DOHH2 (cell line): Measurements from ENCODE around the gene WDR18.

Source experiments
- H3F3A ChIP-seq: fragments of 200-600 bp; sonication (generic), shearing (Covaris generic); 2 replicates; pipeline ENCODE4 v1.6.0; 2016; ENCODE audit warnings: antibody characterized with exemption, mild to moderate bottlenecking; ENCODE audit not compliant: control insufficient read depth, insufficient read depth
- H3K27ac ChIP-seq: fragments of 200-600 bp; sonication (generic); 2 replicates; pipeline ENCODE4 v1.5.1; 2014; ENCODE audit warnings: low read depth, mild to moderate bottlenecking, low read length, moderate library complexity
- H3K27me3 ChIP-seq: fragments of 200-600 bp; sonication (generic); 2 replicates; pipeline ENCODE4 v1.6.1; 2014; ENCODE audit warnings: mild to moderate bottlenecking, low read length, mixed read lengths; ENCODE audit not compliant: control insufficient read depth
- H3K36me3 ChIP-seq: fragments of 200-600 bp; sonication (generic); 2 replicates; pipeline ENCODE4 v1.6.1; 2014; ENCODE audit warnings: mild to moderate bottlenecking, low read length, moderate library complexity, mixed read lengths; ENCODE audit not compliant: control insufficient read depth
- H3K4me1 ChIP-seq: fragments of 200-600 bp; sonication (generic); 2 replicates; pipeline ENCODE4 v1.6.1; 2014; ENCODE audit warnings: mild to moderate bottlenecking, low read length, mixed read lengths; ENCODE audit not compliant: control insufficient read depth
- H3K4me2 ChIP-seq: fragments of 200-600 bp; sonication (generic); 2 replicates; pipeline ENCODE4 v1.6.0; 2014; ENCODE audit warnings: mild to moderate bottlenecking, low read length, moderate library complexity
- H3K4me3 ChIP-seq: fragments of 200-600 bp; sonication (generic); 2 replicates; pipeline ENCODE4 v1.5.1; 2014; ENCODE audit warnings: mild to moderate bottlenecking, low read length, mixed read lengths
- H3K79me2 ChIP-seq: fragments of 200-600 bp; sonication (generic); 2 replicates; pipeline ENCODE4 v1.6.1; 2014; ENCODE audit warnings: mild to moderate bottlenecking, low read length, mixed read lengths; ENCODE audit not compliant: control insufficient read depth
- H3K9me2 ChIP-seq: fragments of 200-600 bp; sonication (generic); replicated peaks from 2 replicates; pipeline ENCODE4 v1.6.1; 2014; ENCODE audit warnings: mild to moderate bottlenecking, low read length, mixed read lengths; ENCODE audit not compliant: control insufficient read depth
- H3K9me3 ChIP-seq: fragments of 200-600 bp; sonication (generic); 2 replicates; pipeline ENCODE4 v1.6.1; 2014; ENCODE audit warnings: antibody characterized with exemption, low read length, mixed read lengths; ENCODE audit not compliant: control insufficient read depth, insufficient read depth
- H4K20me1 ChIP-seq: fragments of 200-600 bp; sonication (generic); 2 replicates; pipeline ENCODE4 v1.6.0; 2014; ENCODE audit warnings: low read depth, mild to moderate bottlenecking, antibody characterized with exemption, low read length, moderate library complexity; ENCODE audit not compliant: control insufficient read depth, insufficient read depth
- EZH2phosphoT487 ChIP-seq: fragments of 200-600 bp; sonication (generic); IDR thresholded peaks from 2 replicates; pipeline ENCODE4 v1.6.1; 2017; ENCODE audit warnings: borderline replicate concordance, mild to moderate bottlenecking, antibody characterized with exemption, low read length, moderate library complexity, mixed read lengths
- TF ChIP-seq, protein P1 (sequence below): fragments of 200-600 bp; sonication (generic); IDR thresholded peaks from one replicate; pipeline ENCODE4 v1.5.1; 2014; ENCODE audit warnings: antibody characterized with exemption, mild to moderate bottlenecking, low read depth, low read length; ENCODE audit not compliant: poor library complexity, severe bottlenecking

The WDR18 gene

DNA sequence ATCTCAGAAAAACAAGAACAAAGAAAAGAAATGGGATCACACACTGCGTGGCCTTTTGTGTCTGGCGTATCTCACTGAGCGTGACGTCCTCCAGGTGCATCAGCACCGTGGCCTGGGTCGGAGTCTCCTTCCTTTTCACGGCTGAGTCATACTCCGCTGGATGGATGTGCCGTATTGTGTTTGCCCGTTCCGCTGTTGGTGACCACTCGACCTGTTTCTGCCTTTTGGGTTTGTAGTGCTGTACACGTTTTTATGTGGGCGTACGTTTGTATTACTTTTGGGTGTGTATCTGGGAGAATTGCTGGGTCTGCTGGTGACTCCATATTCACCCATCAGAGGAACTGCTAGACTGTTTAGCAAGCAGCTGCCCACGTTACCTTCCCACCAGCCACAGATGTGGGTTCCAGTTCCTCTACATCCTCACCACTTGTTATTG is 46.9 kb upstream of the WDR18 start:
- no peaks in the 10 kb centered on the region for H3K36me3 ChIP-seq
- H3K4me1 ChIP-seq = no peaks in the 10 kb centered on the region; the same call in 1 of the 2 replicates
- peaks cover 34% of the 10 kb centered on the region for H3K27me3 ChIP-seq
- no peak overlapping the region for H3K27ac ChIP-seq
- TF ChIP-seq, protein P1, sequence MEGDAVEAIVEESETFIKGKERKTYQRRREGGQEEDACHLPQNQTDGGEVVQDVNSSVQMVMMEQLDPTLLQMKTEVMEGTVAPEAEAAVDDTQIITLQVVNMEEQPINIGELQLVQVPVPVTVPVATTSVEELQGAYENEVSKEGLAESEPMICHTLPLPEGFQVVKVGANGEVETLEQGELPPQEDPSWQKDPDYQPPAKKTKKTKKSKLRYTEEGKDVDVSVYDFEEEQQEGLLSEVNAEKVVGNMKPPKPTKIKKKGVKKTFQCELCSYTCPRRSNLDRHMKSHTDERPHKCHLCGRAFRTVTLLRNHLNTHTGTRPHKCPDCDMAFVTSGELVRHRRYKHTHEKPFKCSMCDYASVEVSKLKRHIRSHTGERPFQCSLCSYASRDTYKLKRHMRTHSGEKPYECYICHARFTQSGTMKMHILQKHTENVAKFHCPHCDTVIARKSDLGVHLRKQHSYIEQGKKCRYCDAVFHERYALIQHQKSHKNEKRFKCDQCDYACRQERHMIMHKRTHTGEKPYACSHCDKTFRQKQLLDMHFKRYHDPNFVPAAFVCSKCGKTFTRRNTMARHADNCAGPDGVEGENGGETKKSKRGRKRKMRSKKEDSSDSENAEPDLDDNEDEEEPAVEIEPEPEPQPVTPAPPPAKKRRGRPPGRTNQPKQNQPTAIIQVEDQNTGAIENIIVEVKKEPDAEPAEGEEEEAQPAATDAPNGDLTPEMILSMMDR = no peak
- no peak for TF ChIP-seq EZH2phosphoT487
- H3K4me2 ChIP-seq = no peak overlapping the region
- no peaks in the 10 kb centered on the region for H3K9me2 ChIP-seq
- H3K79me2 ChIP-seq = no peaks in the 10 kb centered on the region
- no peaks in the 10 kb centered on the region for H3K9me3 ChIP-seq
- H3K4me3 ChIP-seq = no peak overlapping the region
- H4K20me1 ChIP-seq = 0 out of 2 replicates have a peak, but pooled peaks cover under 1% of the 10 kb centered on the region
- no peaks in the 10 kb centered on the region for H3F3A ChIP-seq

DNA sequence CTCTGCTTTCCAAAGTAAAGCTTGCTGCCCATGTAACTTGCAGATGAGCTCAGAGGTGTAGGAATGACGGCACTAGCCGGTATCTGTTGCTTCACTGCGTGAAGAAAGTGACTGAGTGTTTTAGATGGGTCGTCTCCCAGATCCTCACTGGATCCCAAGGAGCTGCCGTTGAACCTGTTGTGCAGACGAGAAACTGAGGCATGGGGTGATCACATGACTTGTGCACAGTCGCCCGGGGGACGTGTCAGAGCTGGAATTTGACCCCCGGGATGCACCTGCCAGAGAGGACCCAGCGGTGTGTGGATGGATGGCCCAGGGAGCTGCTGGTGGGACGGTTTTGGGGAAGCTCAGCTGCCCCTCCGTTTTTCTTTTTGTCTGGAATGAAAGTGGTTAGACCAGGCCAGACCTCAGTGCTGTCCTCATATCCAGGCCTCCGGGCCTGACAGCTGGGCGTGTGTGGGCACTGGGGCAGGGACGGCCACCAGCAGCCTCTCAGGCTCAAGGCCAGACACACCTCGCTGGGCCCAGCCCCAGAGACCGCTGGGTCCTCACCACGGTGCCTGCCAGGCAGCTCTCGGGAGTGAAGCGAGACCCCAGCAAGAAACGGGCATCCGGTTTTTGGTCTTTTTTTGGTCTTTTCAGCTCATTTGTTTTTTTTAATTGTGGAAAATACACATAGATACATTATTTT is 45.8 kb upstream of the WDR18 start:
- Histone ChIP-seq H3K27ac (no peak overlapping the region), H4K20me1 (no peaks in the 10 kb centered on the region)

DNA sequence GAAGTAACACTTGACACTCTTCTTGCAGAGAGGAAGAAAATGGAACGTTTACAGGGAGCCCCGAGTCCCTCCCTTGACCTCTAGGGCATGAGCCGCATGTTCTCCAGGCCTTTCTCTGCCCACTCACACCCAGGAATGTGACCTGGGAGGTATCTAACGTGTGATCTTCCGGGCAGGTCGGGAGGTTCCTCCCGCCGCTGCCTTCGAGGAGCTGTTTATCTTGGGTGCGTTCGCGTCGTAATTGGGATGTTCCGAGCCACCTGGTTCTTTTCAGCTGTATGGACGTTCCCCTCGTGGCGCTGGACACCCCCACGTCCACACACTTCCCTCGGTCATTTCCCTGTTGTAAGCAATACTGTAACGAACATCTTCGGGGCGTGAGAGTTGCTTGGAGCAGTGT is 44.7 kb upstream of the WDR18 start:
- Histone ChIP-seq H3K9me2 (no peaks in the 10 kb centered on the region), H3K4me2 (no peak overlapping the region), H3K4me1 (no peaks in the 10 kb centered on the region; the same call in 1 of the 2 replicates), H3K36me3 (no peaks in the 10 kb centered on the region), H3K27me3 (peaks cover 24% of the 10 kb centered on the region), H3K79me2 (no peaks in the 10 kb centered on the region), H3K4me3 (no peak overlapping the region), H3F3A (no peaks in the 10 kb centered on the region), H3K9me3 (no peaks in the 10 kb centered on the region), H3K27ac (no peak overlapping the region), H4K20me1 (no peaks in the 10 kb centered on the region)
- no peak for TF ChIP-seq EZH2phosphoT487
- TF ChIP-seq, protein P1 = no peak

More for the DNA sequence above, 45.8 kb upstream of the WDR18 start:
- no peaks in the 10 kb centered on the region for H3K79me2 ChIP-seq
- no peaks in the 10 kb centered on the region for H3K36me3 ChIP-seq
- no peaks in the 10 kb centered on the region; the same call in 1 of the 2 replicates for H3K4me1 ChIP-seq
- no peaks in the 10 kb centered on the region for H3K9me3 ChIP-seq
- H3K4me3 ChIP-seq = no peak overlapping the region
- no peak overlapping the region for H3K4me2 ChIP-seq
- H3F3A ChIP-seq = no peaks in the 10 kb centered on the region
- TF ChIP-seq EZH2phosphoT487 = no peak
- TF ChIP-seq, protein P1 = no peak
- no peaks in the 10 kb centered on the region for H3K9me2 ChIP-seq
- peaks cover 28% of the 10 kb centered on the region for H3K27me3 ChIP-seq
